ENCODE results near the gene C3. TPM values are rescaled to one million over a fixed set of nuclear protein-coding genes. Genes with fewer than 3 reads are reported as not detected.

Gene C3
- total and polyA plus RNA-seq, 2 of the 13 experiments (the other 11 are each of a cell fraction or from before 2014, with no cell fraction given), result 1,455 to 6,272 TPM

- TF ChIP-seq ZSCAN31 (CRISPR knock-in tag; IDR thresholded peaks at IDR 0.05; ENCODE audit: low read depth) (peak; percentile 68; the same call in 1 of the 2 replicates), ZHX2 (IDR thresholded peaks at IDR 0.05; ENCODE audit: low read depth) (no peak), ZHX2 (CRISPR knock-in tag; IDR thresholded peaks at IDR 0.05; ENCODE audit: borderline replicate concordance) (no peak), ZNF557 (CRISPR knock-in tag; IDR thresholded peaks at IDR 0.05) (peak; percentile 58; the same call in 1 of the 2 replicates), TCF12 (IDR thresholded peaks at IDR 0.05) (no peak), TCF12 (CRISPR knock-in tag; IDR thresholded peaks at IDR 0.05) (no peak), RFXAP (CRISPR knock-in tag; IDR thresholded peaks at IDR 0.05; ENCODE audit: borderline replicate concordance) (peak; percentile 68; the same call in 1 of the 2 replicates), ZNF75D (CRISPR knock-in tag; IDR thresholded peaks at IDR 0.05; ENCODE audit: borderline replicate concordance) (no peak), DDIT3 (CRISPR knock-in tag; IDR thresholded peaks at IDR 0.05) (no peak), ZNF326 (CRISPR knock-in tag; IDR thresholded peaks at IDR 0.05; ENCODE audit: borderline replicate concordance) (no peak), CEBPB (IDR thresholded peaks at IDR 0.05; ENCODE audit: borderline replicate concordance, low read depth, low read length) (no peak), E2F5 (CRISPR knock-in tag; conservative IDR thresholded peaks at IDR 0.05) (no peak), MXD4 (CRISPR knock-in tag; IDR thresholded peaks at IDR 0.05) (peak; percentile 95), ZNF121 (CRISPR knock-in tag; IDR thresholded peaks at IDR 0.05) (peak; percentile 72; the same call in 1 of the 2 replicates), GZF1 (CRISPR knock-in tag; IDR thresholded peaks at IDR 0.05) (peak; percentile 76; the same call in 1 of the 2 replicates), KDM6A (CRISPR knock-in tag; IDR thresholded peaks at IDR 0.05; ENCODE audit: low read depth) (no peak; the same call in 1 of the 2 replicates), NRL (CRISPR knock-in tag; IDR thresholded peaks at IDR 0.05; ENCODE audit: borderline replicate concordance) (peak; percentile 92; the same call in 1 of the 2 replicates), ZNF414 (CRISPR knock-in tag; IDR thresholded peaks at IDR 0.05) (0 out of 2 replicates have a peak, but pooled peaks have one; percentile 20), ZNF597 (CRISPR knock-in tag; IDR thresholded peaks at IDR 0.05) (no peak), LCORL (IDR thresholded peaks at IDR 0.05) (no peak), LCORL (CRISPR knock-in tag; IDR thresholded peaks at IDR 0.05) (peak; percentile 99), NCOA5 (CRISPR knock-in tag; IDR thresholded peaks at IDR 0.05) (no peak)
Observed at GRCh38 chr19:6753178-6754031, 33.0 kb upstream of the C3 start (continued).
